Measurements from ENCODE around the gene RNF144A. TPM values are rescaled to one million over a fixed set of nuclear protein-coding genes. Genes with fewer than 3 reads are reported as not detected.
A peak's percentile ranks its signal among the peaks of the same experiment; 100 is the strongest.

Gene RNF144A
- polyA plus RNA-seq, 1 of the 3 experiments (the other 2 are of a cell fraction), result 15.6 TPM

DNA sequence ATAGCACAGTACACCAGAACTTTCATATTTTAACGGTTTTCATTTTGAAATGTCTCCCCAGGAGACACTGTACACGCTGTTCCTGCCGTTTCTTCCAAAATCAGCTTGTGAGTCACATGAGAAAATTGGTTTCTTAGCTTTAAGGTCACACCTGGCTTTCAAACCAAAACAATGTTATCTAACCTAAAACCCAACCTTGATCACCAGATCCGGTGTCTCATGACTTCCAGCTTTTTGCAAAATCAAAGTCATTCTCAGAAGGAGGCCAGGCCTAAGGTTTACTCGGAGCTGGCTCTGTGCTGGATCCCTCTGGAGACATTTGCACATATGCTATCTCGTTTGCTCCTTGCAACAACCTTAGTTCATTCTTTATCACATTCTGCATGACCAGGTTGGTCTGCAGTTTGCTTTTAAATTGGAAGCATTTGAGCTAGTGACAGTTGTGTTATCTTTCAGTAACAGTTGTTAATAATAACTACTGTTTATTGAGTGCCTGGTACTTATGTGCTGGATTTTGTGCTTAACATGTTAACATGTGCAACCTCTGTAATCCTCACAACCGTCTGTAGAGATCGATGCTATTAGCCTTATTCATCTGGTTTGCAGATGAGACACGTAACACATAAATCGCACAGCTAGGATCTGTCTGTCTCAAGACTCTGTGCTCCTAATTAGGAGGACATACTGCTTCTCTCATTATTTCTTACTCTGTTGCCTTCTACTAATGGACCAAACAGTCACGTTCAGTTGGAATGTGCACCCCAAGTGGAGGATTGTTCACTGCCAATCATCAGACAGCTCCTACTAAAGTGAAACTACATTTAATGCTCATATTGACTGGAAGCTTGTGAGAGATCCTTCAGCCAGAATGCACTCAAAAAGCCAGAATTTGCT, 105.5 kb downstream of the RNF144A start:
- no peak overlapping the region for H3K9ac ChIP-seq
- H3F3A ChIP-seq (replicated peaks; ENCODE audit: insufficient read depth), result peaks cover 5% of the 10 kb centered on the region
- H3K9me2 ChIP-seq, result no peaks in the 10 kb centered on the region
- no peaks in the 10 kb centered on the region for H3K27me3 ChIP-seq (ENCODE audit: insufficient read depth)
- CTCF ChIA-PET, result interaction anchor here (1.1 to 18.0 kb wide), 7 partner anchors 5 to 127 kb away, joined by 3 to 437 read pairs (median 59); partner anchors contain the start of gene RNF144A
- no peak overlapping the region for H2AFZ ChIP-seq (ENCODE audit: low read depth)
- no peaks in the 10 kb centered on the region for H4K20me1 ChIP-seq (ENCODE audit: insufficient read depth)
- H3K36me3 ChIP-seq (replicated peaks in 1 of 2; ENCODE audit: control insufficient read depth in 1 of 2, insufficient read depth in 2 of 2, low read length in 1 of 2), result peaks cover 13 to 49% of the 10 kb centered on the region in 2 experiments
- TF ChIP-seq, protein P1, sequence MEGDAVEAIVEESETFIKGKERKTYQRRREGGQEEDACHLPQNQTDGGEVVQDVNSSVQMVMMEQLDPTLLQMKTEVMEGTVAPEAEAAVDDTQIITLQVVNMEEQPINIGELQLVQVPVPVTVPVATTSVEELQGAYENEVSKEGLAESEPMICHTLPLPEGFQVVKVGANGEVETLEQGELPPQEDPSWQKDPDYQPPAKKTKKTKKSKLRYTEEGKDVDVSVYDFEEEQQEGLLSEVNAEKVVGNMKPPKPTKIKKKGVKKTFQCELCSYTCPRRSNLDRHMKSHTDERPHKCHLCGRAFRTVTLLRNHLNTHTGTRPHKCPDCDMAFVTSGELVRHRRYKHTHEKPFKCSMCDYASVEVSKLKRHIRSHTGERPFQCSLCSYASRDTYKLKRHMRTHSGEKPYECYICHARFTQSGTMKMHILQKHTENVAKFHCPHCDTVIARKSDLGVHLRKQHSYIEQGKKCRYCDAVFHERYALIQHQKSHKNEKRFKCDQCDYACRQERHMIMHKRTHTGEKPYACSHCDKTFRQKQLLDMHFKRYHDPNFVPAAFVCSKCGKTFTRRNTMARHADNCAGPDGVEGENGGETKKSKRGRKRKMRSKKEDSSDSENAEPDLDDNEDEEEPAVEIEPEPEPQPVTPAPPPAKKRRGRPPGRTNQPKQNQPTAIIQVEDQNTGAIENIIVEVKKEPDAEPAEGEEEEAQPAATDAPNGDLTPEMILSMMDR (IDR thresholded peaks at IDR 0.05), result no peak
- TF ChIP-seq MEF2A (IDR thresholded peaks at IDR 0.05; ENCODE audit: borderline replicate concordance, low read depth) (no peak), JUND (IDR thresholded peaks at IDR 0.05) (no peak), CHD2 (IDR thresholded peaks at IDR 0.05; ENCODE audit: low read length, partially characterized antibody) (no peak), RXRA (IDR thresholded peaks at IDR 0.05; ENCODE audit: borderline replicate concordance, low read depth) (no peak), YY1 (IDR thresholded peaks at IDR 0.05; ENCODE audit: low read depth) (no peak), GABPA (IDR thresholded peaks at IDR 0.05; ENCODE audit: low read depth) (no peak), TCF12 (IDR thresholded peaks at IDR 0.05) (no peak)
- TF ChIP-seq, protein P2, sequence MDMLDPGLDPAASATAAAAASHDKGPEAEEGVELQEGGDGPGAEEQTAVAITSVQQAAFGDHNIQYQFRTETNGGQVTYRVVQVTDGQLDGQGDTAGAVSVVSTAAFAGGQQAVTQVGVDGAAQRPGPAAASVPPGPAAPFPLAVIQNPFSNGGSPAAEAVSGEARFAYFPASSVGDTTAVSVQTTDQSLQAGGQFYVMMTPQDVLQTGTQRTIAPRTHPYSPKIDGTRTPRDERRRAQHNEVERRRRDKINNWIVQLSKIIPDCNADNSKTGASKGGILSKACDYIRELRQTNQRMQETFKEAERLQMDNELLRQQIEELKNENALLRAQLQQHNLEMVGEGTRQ (IDR thresholded peaks at IDR 0.05; ENCODE audit: borderline replicate concordance, low read depth, low read length), result no peak
- no peak overlapping the region for H3K4me3 ChIP-seq (ENCODE audit: low read depth in 2 of 2, low read length in 1 of 2)
- no peak for DNase-seq
- POLR2A ChIA-PET, result no interaction called here
- H3K4me1 ChIP-seq (ENCODE audit: control insufficient read depth in 1 of 2, insufficient read depth in 2 of 2, low read depth in 1 of 2, low read length in 1 of 2), result peaks cover 5 to 51% of the 10 kb centered on the region in 2 experiments; a peak in 3 of 4 replicates
- no peaks in the 10 kb centered on the region for H3K9me3 ChIP-seq
- 87% methylated on average over 11 of the region's 11 CpGs for WGBS (ENCODE audit: low lambda C conversion rate)
- H3K79me2 ChIP-seq (ENCODE audit: insufficient read depth), result no peaks in the 10 kb centered on the region
- H3K27ac ChIP-seq (ENCODE audit: low read depth in 2 of 2, low read length in 1 of 2), result peak overlapping the region; percentile 35 to 39
- peak overlapping the region; percentile 12; the same call in 1 of the 2 replicates for H3K4me2 ChIP-seq

DNA sequence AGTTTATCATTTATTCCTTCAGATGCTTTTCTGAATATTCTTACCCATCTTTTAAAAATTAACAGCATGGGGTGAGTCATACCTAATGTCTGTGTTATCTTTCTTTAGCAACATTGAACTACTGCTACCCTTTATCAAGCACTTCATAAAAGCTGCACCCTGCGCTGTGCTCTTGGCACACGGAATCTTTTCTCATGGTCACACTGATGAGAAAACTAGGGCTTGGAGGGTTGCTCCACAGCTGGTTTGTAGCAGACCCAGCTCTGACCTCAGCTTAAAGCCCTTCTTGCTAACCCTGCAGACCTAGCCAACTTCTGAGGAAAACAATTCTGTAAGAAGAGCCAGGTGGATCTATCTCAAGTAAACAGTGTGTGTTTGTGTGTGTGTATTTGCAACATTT, 106.3 kb downstream of the RNF144A start:
- H3K9me2 ChIP-seq, result no peaks in the 10 kb centered on the region
- H3K4me3 ChIP-seq (ENCODE audit: low read depth in 2 of 2, low read length in 1 of 2), result no peak overlapping the region
- no peaks in the 10 kb centered on the region for H4K20me1 ChIP-seq (ENCODE audit: insufficient read depth)
- no peak overlapping the region for H3K9ac ChIP-seq
- H2AFZ ChIP-seq (ENCODE audit: low read depth), result no peak overlapping the region
- H3K36me3 ChIP-seq (replicated peaks in 1 of 2; ENCODE audit: control insufficient read depth in 1 of 2, insufficient read depth in 2 of 2, low read length in 1 of 2), result peaks cover 15 to 56% of the 10 kb centered on the region in 2 experiments
- H3K27me3 ChIP-seq (ENCODE audit: insufficient read depth), result no peaks in the 10 kb centered on the region
- ChIA-PET POLR2A (no interaction called here), CTCF (interaction anchor here (0.7 to 18.0 kb wide), 8 partner anchors 5 to 128 kb away, joined by 3 to 437 read pairs (median 40); partner anchors contain the start of gene RNF144A)
- WGBS (ENCODE audit: low lambda C conversion rate), result 52% methylated on average over 2 of the region's 2 CpGs
- no peak for TF ChIP-seq SMC3 (IDR thresholded peaks at IDR 0.05; ENCODE audit: low read depth, low read length)
- TF ChIP-seq, protein P3, sequence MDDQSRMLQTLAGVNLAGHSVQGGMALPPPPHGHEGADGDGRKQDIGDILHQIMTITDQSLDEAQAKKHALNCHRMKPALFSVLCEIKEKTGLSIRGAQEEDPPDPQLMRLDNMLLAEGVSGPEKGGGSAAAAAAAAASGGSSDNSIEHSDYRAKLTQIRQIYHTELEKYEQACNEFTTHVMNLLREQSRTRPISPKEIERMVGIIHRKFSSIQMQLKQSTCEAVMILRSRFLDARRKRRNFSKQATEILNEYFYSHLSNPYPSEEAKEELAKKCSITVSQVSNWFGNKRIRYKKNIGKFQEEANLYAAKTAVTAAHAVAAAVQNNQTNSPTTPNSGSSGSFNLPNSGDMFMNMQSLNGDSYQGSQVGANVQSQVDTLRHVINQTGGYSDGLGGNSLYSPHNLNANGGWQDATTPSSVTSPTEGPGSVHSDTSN (IDR thresholded peaks at IDR 0.05), result no peak
- TF ChIP-seq, protein P4, sequence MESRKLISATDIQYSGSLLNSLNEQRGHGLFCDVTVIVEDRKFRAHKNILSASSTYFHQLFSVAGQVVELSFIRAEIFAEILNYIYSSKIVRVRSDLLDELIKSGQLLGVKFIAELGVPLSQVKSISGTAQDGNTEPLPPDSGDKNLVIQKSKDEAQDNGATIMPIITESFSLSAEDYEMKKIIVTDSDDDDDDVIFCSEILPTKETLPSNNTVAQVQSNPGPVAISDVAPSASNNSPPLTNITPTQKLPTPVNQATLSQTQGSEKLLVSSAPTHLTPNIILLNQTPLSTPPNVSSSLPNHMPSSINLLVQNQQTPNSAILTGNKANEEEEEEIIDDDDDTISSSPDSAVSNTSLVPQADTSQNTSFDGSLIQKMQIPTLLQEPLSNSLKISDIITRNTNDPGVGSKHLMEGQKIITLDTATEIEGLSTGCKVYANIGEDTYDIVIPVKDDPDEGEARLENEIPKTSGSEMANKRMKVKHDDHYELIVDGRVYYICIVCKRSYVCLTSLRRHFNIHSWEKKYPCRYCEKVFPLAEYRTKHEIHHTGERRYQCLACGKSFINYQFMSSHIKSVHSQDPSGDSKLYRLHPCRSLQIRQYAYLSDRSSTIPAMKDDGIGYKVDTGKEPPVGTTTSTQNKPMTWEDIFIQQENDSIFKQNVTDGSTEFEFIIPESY (IDR thresholded peaks at IDR 0.05; ENCODE audit: borderline replicate concordance, low read depth), result no peak
- TF ChIP-seq TCF12 (IDR thresholded peaks at IDR 0.05), result no peak
- TF ChIP-seq FOSL2 (IDR thresholded peaks at IDR 0.05; ENCODE audit: borderline replicate concordance, low read depth), result 0 out of 2 replicates have a peak, but pooled peaks have one; percentile 17
- no peak for TF ChIP-seq RAD21 (IDR thresholded peaks at IDR 0.05; ENCODE audit: low read length)
- peaks cover 5% of the 10 kb centered on the region for H3F3A ChIP-seq (replicated peaks; ENCODE audit: insufficient read depth)
- H3K79me2 ChIP-seq (ENCODE audit: insufficient read depth), result no peaks in the 10 kb centered on the region
- H3K4me2 ChIP-seq, result peak overlapping the region; percentile 12; the same call in 1 of the 2 replicates
- no peaks in the 10 kb centered on the region for H3K9me3 ChIP-seq
- peaks cover 5 to 43% of the 10 kb centered on the region in 2 experiments; a peak in 3 of 4 replicates for H3K4me1 ChIP-seq (ENCODE audit: control insufficient read depth in 1 of 2, insufficient read depth in 2 of 2, low read depth in 1 of 2, low read length in 1 of 2)
- peak overlapping the region; percentile 35 to 39; a peak in 3 of 4 replicates for H3K27ac ChIP-seq (ENCODE audit: low read depth in 2 of 2, low read length in 1 of 2)
- DNase-seq, result no peak
